NCI-H1105 (cell line): ENCODE results near the gene MCM10.
"Not testable (repeated sequence)": the region's sequence is repeated elsewhere in the genome, so short reads cannot be mapped to it uniquely, and the experiment has no call there.

Experiments used
- DNase-seq: peaks from one replicate; lab custom pipeline; 2025; lab: John Stamatoyannopoulos, UW

MCM10 gene

GRCh38 chr10:13221572-13221971, 60.2 kb downstream of the MCM10 start:
- DNase-seq = no peak

DNA sequence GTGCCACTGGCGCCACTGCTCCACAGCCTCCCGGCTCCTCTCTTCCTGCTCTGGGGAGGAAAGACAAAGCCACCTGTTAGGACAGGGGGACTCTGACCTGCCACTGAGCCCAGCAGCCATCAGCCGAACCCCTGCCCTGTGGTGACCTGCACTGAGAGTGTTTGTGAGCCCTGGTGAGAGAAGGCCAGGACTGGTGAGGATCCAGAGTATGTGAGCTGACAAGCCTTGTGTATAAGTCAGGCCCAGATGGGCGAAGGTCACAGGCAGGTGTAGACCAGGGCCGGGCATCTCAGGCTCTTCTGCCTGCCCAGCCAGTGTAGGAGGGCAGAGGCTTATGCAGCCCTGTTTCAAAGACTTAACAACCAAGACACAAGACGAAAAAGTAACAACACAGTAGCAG, 60.8 kb downstream of the MCM10 start:
- DNase-seq = no peak

DNA sequence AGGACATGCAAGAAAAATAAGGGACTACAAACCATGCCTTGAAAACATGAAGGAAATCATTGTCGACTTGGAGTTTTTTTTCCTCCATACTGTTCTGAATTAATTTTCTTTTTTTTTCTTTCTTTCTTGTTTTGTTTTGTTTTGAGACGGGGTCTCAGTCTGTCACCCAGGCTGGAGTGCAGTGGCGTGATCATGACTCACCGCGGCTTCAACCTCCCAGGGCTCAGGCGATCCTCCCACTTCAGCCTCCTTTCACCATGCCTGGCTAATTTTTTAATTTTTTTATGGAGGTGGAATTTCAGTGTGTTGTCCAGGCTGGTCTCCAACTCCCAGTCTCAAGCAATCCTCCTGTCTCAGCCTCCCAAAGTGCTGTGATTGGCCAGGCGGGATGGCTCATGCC, 61.2 kb downstream of the MCM10 start:
- no peak for DNase-seq

DNA sequence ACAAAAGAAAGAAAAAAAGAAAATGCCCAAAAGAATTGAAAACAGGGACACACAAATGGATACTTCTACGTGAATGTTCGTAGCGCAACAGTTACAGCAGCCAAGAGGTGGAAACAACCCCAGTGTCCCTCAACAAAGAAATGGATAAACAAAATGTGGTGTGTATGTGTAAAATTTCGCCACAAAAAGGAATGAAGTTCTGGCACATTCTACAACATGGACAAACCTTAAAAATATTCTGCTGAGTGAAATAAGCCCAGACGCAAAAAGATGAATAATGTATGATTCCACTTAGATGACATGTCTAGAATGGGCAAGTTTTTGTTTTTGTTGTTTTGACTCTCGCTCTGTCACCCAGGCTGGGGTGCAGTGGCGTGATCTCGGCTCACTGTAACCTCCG, 61.9 kb downstream of the MCM10 start:
- no peak for DNase-seq

DNA sequence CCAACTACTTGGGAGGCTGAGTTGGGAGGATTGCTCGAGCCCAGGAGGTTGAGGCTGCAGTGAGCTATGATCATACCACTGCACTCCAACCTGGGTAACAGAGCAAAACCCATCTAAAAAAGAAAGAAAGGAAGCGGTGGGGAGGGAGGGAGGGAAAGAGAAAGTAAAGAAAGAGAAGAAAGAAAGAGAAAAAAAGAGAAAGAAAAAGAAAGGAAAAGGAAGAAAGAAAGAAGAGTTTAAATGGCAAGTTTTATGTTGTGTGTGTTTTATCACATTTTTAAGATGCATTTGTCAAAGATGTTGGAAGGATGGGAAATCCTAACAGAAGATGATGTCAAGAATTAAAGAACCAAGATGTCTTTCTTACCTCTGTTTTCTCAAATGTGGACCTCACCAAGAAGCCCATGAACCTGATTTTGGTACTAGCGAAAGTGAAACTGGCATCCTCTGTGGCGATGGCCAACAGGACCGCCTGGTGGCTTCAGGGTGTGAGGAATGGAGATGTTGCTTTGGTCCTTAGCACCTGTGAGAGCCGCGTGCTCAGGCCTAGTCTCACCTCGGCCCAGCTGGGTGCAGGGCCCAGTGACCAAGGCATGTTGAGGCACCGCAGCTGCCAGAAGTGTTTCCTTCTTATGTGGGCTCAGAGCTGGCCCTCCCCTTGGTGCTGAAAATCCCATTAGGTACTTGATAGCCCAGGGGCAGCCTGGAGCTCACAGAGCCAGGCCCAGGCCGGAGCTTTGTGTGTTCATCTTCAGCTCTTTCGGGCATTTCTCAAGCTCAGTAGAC, 63.0 kb downstream of the MCM10 start:
- DNase-seq = no peak

DNA sequence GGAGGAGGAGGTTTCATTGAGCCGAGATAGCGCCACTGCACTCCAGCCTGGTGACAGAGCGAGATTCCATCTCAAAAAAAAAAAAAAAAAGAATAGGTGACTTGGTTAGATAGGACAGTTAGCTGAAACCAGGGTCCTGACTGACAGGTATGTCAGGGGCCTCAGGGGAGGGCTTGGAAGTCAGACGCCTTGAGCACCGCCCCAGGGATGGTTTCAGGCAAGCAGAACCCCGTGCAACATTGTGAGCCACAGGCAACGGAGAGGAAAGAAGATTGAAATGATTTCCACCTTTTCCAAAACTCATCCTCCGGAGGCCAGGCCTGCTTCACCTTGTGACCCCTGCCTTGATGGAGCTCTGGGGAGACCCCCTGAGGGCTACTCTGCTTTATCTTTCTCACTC, 64.2 kb downstream of the MCM10 start:
- DNase-seq = no peak

DNA sequence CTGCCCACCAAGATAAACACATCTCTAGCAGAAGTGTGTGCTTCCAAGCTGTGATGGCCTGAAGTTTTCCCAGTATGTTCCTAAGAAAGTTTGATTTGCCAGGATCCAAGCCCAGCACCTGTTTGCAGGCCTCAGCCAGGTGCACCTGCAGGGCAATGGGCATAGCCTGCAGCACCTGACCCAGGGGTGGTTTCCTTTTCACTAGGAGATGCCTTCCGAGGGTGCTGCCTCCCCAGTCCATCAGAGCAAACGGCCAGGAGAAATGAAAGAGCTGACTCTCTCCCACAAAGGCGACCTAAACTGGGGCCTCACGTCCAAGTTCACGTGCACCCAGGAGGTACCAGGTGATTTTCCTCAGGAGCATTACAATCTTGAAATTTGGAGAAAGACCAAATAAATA, 65.7 kb downstream of the MCM10 start:
- DNase-seq = no peak

DNA sequence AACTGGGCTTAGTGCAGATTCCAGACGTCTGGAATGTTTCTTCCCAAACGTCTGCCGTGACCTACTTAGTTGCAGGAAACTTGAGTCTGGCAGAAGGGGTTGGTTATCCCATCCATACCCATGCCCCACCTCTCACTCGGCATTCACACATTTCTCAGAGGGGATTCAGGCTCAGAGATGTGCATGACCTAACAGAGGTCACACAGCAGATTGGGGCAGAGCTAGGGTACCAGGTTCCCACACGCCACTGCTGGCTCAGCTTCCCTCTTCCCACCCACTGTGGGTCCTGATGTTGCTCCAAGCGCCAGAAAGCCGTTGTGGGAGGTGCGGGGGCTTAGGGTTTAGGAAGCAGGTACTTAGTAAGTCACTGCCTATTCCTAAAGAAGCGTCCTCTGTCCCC, 69.8 kb downstream of the MCM10 start:
- no peak for DNase-seq

GRCh38 chr10:13231808-13232207, 70.5 kb downstream of the MCM10 start:
- no peak for DNase-seq

DNA sequence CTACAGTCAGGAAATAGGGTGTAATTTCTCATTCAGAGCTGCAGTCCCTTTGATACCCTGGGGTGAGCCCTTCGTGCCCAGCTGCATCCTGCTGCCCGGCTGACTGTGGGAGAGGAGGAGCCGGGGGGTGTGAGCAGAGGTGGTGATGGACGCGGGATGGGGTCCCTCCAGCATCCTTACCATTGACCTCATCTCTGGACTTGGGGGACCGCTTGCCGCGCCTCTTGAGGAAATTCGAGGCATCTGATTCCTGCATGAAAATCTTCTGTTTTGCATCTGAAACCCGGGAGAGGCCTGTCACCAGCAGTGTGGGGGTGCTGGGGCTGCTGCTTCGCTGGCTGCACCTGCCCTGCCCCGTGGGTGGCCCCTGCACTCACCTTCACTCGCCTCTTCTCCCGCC, 72.0 kb downstream of the MCM10 start:
- no peak for DNase-seq

GRCh38 chr10:13234172-13234571, 72.8 kb downstream of the MCM10 start, which contains the start of gene UCMA:
Gene UCMA (minus strand): TSS chr10:13234374. CDS start chr10:13234258, 116 bp downstream.
- DNase-seq = no peak

DNA sequence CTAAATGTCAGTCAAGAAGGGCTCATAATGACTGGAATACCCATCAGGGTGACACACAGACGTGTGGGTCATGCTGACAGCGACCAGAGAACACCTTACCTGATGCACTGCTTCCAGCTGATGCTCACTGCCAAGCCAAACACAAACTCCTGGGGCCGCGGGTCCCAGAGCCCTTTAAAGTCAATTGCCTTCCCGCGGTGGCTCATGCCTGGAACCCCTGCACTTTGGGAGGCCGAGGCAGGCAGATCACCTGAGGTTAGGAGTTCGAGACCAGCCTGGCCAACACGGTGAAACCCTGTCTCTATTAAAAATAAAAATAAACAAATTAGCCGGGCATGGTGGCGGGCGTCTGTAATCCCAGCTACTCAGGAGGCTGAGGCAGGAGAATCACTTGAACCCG, 73.4 kb downstream of the MCM10 start:
- DNase-seq = not testable (repeated sequence)

GRCh38 chr10:13236638-13237037, 75.3 kb downstream of the MCM10 start:
- no peak for DNase-seq

DNA sequence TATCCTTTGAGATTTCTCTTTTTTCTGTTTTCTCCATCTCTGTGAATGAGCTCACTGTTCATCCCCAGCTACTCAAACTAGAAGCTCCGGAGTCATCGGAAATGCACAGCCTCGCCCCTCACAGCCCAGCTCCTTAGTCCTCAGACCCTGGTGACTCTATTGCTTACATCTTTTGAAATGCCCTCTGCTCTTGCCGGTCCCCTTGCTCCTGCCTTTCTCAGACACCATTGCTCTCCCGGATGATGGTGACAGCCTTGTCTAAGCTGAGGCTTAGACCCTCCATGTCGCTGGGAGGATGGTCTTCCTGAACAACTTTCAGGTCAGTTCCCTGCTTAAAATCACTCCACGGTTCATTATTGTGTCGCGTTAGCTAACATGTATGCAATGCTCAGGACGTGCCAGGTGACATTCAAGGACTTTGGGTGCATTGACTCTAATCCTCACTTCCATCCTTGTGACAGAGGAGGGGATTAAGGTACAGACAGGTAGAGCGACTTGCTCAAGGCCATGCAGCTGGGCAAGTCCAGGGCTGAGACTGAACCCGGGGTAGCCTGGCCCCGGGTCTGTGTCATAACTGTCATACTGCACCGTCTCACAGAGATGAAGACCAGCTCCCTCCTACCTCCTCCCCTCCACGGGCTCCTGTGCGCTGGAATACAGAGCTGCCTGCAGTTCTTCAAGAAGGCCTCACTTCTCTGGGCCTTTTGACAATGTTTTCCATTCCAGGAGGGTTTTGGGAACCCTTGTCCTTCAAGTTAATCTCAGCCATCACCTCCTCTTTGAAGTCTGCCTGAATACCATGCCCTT, 77.1 kb downstream of the MCM10 start:
- DNase-seq = no peak

GRCh38 chr10:13239923-13240322, 78.6 kb downstream of the MCM10 start:
- no peak for DNase-seq

DNA sequence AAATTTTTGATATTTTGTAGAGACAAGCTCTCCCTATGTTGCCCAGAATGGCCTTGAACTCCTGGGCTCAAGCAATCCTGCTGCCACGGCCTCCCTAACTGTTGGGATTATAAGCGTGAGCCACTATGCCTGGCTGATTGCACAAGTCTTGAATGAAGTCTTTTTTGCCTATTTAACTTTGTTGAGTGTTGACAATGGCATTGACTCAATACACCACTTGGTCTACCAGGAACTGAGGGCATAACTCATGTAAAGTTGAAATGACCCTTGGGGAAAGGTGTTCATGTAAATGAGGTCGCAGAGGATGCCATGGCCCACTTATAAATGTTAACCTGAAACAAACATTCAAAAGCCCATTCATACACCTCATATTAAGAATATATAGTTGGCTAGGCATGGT, 80.3 kb downstream of the MCM10 start:
- DNase-seq = no peak

- DNase-seq = not testable (repeated sequence)
These were observed 80.9 kb downstream of the MCM10 start for GRCh38 chr10:13242260-13242659.

DNA sequence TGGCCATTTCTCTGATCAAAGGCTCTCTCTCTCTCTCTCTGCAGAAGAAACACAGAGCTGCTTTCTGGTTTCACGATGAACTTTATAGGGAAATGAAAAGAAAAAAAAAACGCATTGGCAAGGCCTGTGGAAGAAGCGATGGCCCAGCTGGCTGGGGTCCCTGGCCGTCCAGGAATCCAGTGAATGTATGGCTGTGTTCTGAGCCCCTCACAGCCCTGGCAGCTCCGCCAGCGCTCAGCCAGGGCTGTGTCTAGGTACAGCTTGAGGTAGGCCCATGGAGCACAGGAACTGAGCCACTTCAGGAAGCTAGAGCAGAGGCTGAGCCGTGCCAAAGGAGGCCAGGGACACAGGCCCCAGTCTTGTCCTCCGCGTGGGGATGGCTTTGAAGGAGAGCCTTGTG, 85.9 kb downstream of the MCM10 start:
- no peak for DNase-seq

GRCh38 chr10:13247784-13248183, 86.4 kb downstream of the MCM10 start:
- no peak for DNase-seq

GRCh38 chr10:13253726-13254125, 92.4 kb downstream of the MCM10 start:
- no peak for DNase-seq

DNA sequence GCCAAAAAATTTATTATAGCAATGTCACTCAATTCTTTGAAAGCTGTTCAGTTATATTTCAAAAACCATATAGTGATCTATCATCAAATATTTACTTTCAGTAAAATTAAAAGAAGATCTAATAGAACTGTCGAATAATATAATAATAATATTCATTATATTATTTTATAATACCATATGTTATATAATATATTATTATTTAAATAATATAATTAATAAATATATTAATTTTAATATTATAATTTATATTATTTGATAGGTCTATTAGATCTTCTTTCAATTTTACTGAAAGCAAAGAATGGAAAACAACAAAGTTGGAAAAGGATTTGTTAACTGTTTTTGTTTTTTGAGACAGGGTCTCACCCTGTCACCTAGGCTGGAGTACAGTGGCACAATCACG, 95.3 kb downstream of the MCM10 start:
- DNase-seq = no peak

DNA sequence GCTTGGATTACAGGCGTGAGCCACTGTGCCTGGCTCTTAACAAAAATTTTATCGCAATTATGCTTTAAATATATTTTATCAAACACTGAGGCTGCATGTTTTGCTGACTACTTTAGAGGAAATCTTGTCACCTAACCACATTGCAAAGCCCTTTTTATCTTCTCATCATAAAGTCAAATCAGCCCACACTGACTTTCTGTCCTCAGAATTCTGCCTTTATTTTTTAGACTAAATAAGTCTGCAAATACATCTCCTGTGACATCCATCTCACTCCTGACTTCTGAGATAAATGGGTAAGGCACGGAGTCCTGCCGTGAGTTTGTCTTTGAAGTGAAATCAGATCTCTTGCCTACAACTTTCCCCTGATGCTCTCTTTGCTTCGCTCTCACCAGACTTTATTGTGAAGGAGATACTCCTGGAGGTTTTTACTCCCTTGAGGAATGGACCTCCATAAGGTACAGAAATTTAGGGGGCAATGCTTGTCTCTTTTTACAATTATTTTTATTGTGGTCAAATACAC, 96.3 kb downstream of the MCM10 start:
- no peak for DNase-seq
